Endothelial cell (in vitro differentiated cells): Measurements from ENCODE around the gene POU2AF1. TPM values are rescaled to one million over a fixed set of nuclear protein-coding genes. Genes with fewer than 3 reads are reported as not detected.

ENCODE experiments used
- DNase-seq: peaks from one replicate; pipeline ENCODE4 v3.0.0; 2021; ENCODE audit warnings: low spot score
- H3K27ac Mint-ChIP-seq: one replicate; pipeline ENCODE4 v1.8.0; 2021; ENCODE audit warnings: mixed read lengths, inconsistent platforms; ENCODE audit not compliant: unreplicated experiment
- H3K27me3 Mint-ChIP-seq: one replicate; pipeline ENCODE4 v1.8.0; 2021; ENCODE audit warnings: mild to moderate bottlenecking, moderate library complexity, mixed read lengths, inconsistent platforms; ENCODE audit not compliant: unreplicated experiment
- H3K36me3 Mint-ChIP-seq: one replicate; pipeline ENCODE4 v1.8.0; 2021; ENCODE audit warnings: mild to moderate bottlenecking, low read depth, mixed read lengths, inconsistent platforms; ENCODE audit not compliant: unreplicated experiment
- H3K4me1 Mint-ChIP-seq: one replicate; pipeline ENCODE4 v1.8.0; 2021; ENCODE audit warnings: mild to moderate bottlenecking, mixed read lengths, inconsistent platforms; ENCODE audit not compliant: unreplicated experiment
- H3K4me3 Mint-ChIP-seq: one replicate; pipeline ENCODE4 v1.8.0; 2021; ENCODE audit warnings: mild to moderate bottlenecking, mixed read lengths, inconsistent platforms; ENCODE audit not compliant: unreplicated experiment
- H3K9me3 Mint-ChIP-seq: one replicate; pipeline ENCODE4 v1.8.0; 2021; ENCODE audit warnings: mixed read lengths, inconsistent platforms; ENCODE audit not compliant: unreplicated experiment
- CTCF ChIP-seq: fragments of 200-600 bp; sonication (generic); IDR thresholded peaks from one replicate; pipeline ENCODE4 v1.5.0; 2021; ENCODE audit warnings: antibody characterized with exemption; ENCODE audit not compliant: unreplicated experiment
- total RNA-seq: library from RNA; stranded (reverse); fragmentation: NEBNext Ultra II Directional; extraction: Animal tissue kit (Norgen Biotek cat#: 25700); gene quantifications from one replicate; pipeline ENCODE4 v1.2.1, GENCODE V29; 2021; ENCODE audit not compliant: unreplicated experiment

POU2AF1 gene
- total RNA-seq, 1 donor from 2014 or later, result not detected

GRCh38 chr11:111363985-111364384 lies 15.1 kb downstream of the POU2AF1 start:
- H3K27me3 Mint-ChIP-seq, result peaks cover 5% of the 10 kb centered on the region
- TF ChIP-seq CTCF, result no peak
- H3K4me3 Mint-ChIP-seq, result no peak overlapping the region
- H3K9me3 Mint-ChIP-seq, result no peaks in the 10 kb centered on the region
- no peaks in the 10 kb centered on the region for H3K4me1 Mint-ChIP-seq
- H3K27ac Mint-ChIP-seq, result no peak overlapping the region
- H3K36me3 Mint-ChIP-seq, result no peaks in the 10 kb centered on the region
- DNase-seq, result no peak

- DNase-seq, result no peak
- Mint-ChIP-seq H3K36me3 (no peaks in the 10 kb centered on the region), H3K27me3 (peaks cover 5% of the 10 kb centered on the region), H3K27ac (no peak overlapping the region), H3K4me3 (no peak overlapping the region), H3K9me3 (no peaks in the 10 kb centered on the region), H3K4me1 (no peaks in the 10 kb centered on the region)
- no peak for TF ChIP-seq CTCF
Observed at GRCh38 chr11:111362887-111363411, 16.1 kb downstream of the POU2AF1 start.

- Mint-ChIP-seq H3K4me3 (no peak overlapping the region), H3K36me3 (no peaks in the 10 kb centered on the region), H3K27ac (no peak overlapping the region), H3K27me3 (peaks cover 7% of the 10 kb centered on the region), H3K4me1 (no peaks in the 10 kb centered on the region), H3K9me3 (no peaks in the 10 kb centered on the region)
- no peak for DNase-seq
- no peak for TF ChIP-seq CTCF
Observed at GRCh38 chr11:111361874-111362273, 17.2 kb downstream of the POU2AF1 start.

GRCh38 chr11:111361052-111361801 lies 17.8 kb downstream of the POU2AF1 start:
- Mint-ChIP-seq H3K36me3 (no peaks in the 10 kb centered on the region), H3K4me3 (no peak overlapping the region), H3K4me1 (no peaks in the 10 kb centered on the region), H3K9me3 (no peaks in the 10 kb centered on the region), H3K27me3 (peaks cover 9% of the 10 kb centered on the region), H3K27ac (no peak overlapping the region)
- no peak for DNase-seq
- no peak for TF ChIP-seq CTCF

- no peak for DNase-seq
- Mint-ChIP-seq H3K4me1 (peaks cover under 1% of the 10 kb centered on the region), H3K36me3 (no peaks in the 10 kb centered on the region), H3K27ac (no peak overlapping the region), H3K9me3 (no peaks in the 10 kb centered on the region), H3K4me3 (no peak overlapping the region), H3K27me3 (peaks cover 6% of the 10 kb centered on the region)
- TF ChIP-seq CTCF, result no peak
Observed at GRCh38 chr11:111360150-111361043, 18.7 kb downstream of the POU2AF1 start.
